Body of pancreas (tissue), 4 donors: ENCODE data around the gene CFAP107.

Experiments
- CTCF ChIP-seq, 7 experiments: fragments of 450-650 bp in 4 of 7; fragments of 200-600 bp in 3 of 7; sonication (generic) in 3 of 7; IDR thresholded peaks; one replicate each; pipeline ENCODE4 v1.5.1; 2016 to 2019; ENCODE audit warnings: antibody characterized with exemption in 7 of 7
- POLR2A ChIP-seq, 3 donors: fragments of 450-650 bp; IDR thresholded peaks; one replicate each; pipeline ENCODE4 v1.6.1; 2016; ENCODE audit warnings: antibody characterized with exemption in 3 of 3, mild to moderate bottlenecking in 2 of 3

GRCh38 chr1:12798911-12799310 is 52.9 kb downstream of the CFAP107 start:
- no peak for TF ChIP-seq POLR2A (IDR thresholded peaks at IDR 0.05)
- TF ChIP-seq CTCF (IDR thresholded peaks at IDR 0.05), result no peak
